Effector CD8-positive, alpha-beta T cell (primary cell): ENCODE results near the gene LILRB5.
"Not testable (repeated sequence)": the region's sequence is repeated elsewhere in the genome, so short reads cannot be mapped to it uniquely, and the experiment has no call there.

Experiments
- DNase-seq: peaks from one replicate; lab custom pipeline; 2025; lab: John Stamatoyannopoulos, UW

LILRB5 gene

DNA sequence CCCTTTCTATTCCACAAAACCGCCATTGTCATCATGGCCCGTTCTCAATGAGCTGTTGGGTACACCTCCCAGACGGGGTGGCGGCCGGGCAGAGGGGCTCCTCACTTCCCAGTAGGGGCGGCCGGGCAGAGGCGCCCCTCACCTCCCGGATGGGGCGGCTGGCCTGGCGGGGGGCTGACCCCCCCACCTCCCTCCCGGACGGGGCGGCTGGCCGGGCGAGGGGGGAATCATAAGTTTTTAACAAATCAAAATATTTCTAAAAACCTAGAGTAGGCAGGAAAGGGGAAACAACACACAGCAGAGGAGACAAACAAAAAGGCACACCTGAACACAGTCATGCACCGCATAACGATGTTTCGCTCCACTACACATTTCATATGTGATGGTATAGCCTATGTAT is 42.3 kb downstream of the LILRB5 start:
- not testable (repeated sequence) for DNase-seq

DNA sequence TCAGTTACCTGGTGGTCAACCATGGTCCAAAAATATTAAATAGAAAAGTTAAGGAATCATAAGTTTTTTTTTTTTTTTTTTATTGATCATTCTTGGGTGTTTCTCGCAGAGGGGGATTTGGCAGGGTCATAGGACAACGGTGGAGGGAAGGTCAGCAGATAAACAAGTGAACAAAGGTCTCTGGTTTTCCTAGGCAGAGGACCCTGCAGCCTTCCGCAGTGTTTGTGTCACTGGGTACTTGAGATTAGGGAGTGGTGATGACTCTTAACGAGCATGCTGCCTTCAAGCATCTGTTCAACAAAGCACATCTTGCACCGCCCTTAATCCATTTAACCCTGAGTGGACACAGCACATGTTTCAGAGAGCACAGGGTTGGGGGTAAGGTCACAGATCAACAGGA is 42.9 kb downstream of the LILRB5 start:
- not testable (repeated sequence) for DNase-seq

- DNase-seq, result no peak
These were observed 45.8 kb downstream of the LILRB5 start for GRCh38 chr19:54211235-54211634.

GRCh38 chr19:54209811-54210494 is 47.1 kb downstream of the LILRB5 start:
- DNase-seq, result no peak

GRCh38 chr19:54209058-54209810 is 47.8 kb downstream of the LILRB5 start:
- DNase-seq, result no peak

- DNase-seq, result no peak
These were observed 48.4 kb downstream of the LILRB5 start for GRCh38 chr19:54208784-54209057.

DNA sequence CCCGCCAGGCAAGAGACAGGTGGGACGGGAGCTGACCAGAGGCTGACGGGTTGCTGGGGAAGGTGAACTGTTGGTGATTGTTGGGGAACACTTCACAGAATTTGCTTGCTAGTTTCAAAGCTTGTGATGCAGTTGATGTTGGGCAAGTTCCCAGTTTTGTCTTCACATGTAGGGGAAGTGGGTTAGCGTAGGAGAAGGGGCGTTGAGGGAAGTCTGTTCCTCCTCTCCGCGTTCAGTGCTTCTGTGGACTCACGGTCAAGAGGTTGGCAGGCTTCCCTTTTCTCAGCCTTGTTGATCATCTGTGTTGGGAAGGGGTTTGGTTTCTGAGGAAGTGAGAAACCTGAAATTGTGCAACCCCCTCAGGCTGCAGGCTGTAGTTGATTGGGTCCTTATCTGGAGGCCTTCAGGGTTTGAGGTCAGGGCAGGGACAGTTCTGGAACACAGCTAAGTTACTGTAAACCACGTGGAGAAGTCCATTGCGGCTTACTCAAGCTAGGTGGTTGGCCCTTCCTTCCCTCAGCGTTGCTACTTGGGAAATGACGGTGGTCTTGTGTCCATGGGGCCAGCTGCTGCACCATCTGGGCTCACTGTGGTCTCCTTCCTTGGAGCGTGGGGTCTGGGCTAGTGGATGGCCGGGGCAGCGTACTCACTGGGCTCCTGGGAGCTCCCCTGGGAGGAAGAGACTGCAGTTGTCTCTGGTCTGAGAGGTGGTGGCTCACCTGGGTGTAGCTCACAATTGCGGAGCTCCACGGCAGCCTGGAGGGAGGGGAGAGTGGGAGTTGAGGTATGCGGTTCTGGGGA is 48.9 kb downstream of the LILRB5 start:
- DNase-seq, result no peak

DNA sequence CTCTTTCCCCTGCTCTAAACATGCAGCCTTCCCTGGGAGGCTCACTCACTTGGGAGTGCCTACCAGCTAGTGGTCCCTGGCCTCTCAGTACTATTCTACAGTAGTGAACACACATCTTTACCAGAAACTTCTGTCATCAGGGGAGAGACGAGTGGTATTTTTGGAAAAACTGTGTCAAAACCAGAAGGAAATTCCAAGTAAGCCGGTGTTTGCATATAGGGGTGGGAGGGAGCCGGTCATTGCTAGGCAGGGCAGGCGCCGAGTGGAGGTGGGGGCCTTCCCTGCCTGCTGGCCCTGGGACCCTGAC is 49.4 kb downstream of the LILRB5 start:
- no peak for DNase-seq

- DNase-seq, result not testable (repeated sequence)
These were observed 49.9 kb downstream of the LILRB5 start for GRCh38 chr19:54207193-54207592.

- DNase-seq, result no peak
These were observed 50.3 kb downstream of the LILRB5 start for GRCh38 chr19:54206831-54207177.

- DNase-seq, result no peak
These were observed 50.8 kb downstream of the LILRB5 start for GRCh38 chr19:54206030-54206830.

DNA sequence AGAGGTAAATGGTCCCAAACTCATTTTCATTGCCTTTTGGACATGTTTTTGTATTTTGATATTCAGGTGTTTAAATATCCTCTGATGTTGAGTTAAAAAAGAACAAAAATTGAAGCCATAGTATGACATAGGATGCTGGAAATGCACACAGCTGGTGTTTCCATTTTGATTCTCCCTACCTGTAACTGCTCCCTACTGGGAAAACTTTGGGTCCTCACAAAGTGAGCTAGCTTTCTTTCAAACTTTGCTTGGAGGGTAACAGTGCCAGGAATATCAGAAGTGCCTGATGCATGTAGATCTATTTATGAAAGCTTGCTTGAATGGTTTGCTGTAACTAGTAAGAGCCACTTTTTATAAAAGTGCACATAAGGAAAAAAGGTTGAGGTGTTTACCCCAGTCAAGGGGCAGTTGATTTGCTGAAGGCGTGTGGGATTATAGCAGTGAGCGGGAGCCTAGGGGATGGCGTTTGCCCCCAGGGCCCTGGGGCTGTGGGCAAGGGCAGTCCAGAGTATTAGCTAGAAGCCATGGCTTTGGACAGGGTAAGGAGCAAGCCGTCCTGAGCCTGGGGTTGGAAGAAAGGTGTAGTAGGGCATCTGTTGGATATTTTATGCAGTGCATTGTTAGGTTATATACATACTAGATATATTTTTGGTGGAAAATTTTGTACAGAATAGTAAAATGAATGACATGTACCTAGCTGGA is 52.2 kb downstream of the LILRB5 start:
- DNase-seq, result no peak

DNA sequence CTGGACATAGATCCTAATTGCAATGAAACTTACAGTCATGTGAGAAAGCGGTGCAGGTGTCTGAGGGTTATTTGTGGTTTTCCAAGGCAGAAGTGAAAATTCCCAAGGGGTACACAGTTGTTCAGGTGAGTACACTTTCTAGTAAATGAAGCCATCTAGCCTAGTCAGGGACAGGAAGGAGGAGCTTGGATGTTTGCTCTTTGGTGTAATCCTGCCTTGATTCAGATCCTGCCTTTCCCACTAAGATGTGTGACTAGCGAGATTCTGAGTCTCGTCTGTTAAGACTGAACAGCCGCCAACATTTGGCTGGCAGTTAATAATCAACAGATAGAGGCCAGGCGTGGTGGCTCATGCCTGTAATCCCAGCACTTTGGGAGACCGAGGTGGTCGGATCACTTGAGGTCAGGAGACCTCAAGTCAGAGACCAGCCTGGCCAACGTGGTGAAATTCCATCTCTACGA is 53.9 kb downstream of the LILRB5 start:
- DNase-seq, result no peak

- no peak for DNase-seq
These were observed 55.1 kb downstream of the LILRB5 start for GRCh38 chr19:54201980-54202379.

DNA sequence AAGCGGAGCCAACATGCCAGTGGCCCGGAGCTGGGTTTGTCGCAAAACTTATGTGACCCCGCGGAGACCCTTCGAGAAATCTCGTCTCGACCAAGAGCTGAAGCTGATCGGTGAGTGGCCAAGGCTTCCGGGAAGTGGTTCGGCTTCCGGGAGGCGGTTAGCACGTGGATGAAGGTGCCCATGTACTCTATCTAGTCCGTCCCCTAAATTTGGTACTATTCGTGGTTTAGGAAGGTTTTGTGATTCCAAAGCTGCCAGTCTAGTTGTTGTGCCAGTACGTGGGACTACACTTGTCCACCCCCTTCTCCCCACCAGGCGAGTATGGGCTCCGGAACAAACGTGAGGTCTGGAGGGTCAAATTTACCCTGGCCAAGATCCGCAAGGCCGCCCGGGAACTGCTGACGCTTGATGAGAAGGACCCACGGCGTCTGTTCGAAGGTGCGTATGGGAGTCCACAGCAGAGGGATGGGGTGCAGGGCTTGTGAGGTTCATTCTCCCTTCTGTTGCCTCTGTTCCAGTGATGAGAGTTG is 55.8 kb downstream of the LILRB5 start:
- no peak for DNase-seq
